Stimulated activated CD4-positive, alpha-beta T cell treated with anti-CD3 and anti-CD28 coated beads, Interleukin-1b, Interleukin-23, amount 100 ng/mL, for 24 hours (primary cell): ENCODE data around the gene AMMECR1.
"Not testable (repeated sequence)": the region's sequence is repeated elsewhere in the genome, so short reads cannot be mapped to it uniquely, and the experiment has no call there.

ENCODE experiments used
- DNase-seq, 4 experiments: peaks; one replicate each; pipeline ENCODE4 v3.0.0-alpha.2; 2020; ENCODE audit warnings: low read depth in 4 of 4, low spot score in 1 of 4

Gene AMMECR1

DNA sequence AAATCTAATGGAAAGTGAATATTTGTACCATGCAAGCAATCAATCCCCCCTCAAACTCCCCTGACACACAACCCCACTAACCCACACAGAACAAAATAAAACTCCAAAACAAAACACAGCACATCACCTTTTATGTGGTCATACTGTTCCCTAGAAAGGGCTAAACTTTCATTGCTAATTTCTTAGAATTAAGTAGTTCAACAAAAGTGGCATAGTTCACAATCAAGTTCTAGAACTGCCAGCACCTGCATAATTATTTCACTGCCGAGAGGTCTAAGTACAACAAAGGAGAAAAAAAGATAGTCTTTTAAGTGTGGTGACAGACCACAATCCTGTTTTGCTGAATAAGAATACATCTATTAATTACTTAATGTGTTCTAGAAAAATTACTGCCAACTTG, 58.8 kb downstream of the AMMECR1 start:
- DNase-seq = no peak

- DNase-seq = no peak
Measured at GRCh38 chrX:110258552-110258951, 59.3 kb downstream of the AMMECR1 start.

DNA sequence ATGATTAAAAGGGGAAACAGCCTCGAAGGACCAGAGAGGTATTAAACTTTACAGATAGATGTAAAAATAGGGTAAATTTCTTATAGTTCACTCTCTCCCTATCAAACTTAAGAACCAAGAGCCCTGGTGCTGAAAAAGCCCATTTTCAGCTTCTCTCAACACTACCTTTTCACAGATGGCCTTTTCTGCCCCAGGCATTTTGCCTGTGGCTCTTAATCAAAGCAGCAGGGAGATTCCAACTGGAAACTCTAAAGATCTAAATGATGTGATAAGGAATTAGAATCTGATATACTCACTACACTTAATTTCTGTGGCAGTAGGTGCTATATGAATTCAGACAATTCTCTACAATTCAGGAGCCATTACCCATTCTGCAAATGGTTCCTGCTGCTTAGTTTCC, 60.0 kb downstream of the AMMECR1 start:
- DNase-seq = no peak

DNA sequence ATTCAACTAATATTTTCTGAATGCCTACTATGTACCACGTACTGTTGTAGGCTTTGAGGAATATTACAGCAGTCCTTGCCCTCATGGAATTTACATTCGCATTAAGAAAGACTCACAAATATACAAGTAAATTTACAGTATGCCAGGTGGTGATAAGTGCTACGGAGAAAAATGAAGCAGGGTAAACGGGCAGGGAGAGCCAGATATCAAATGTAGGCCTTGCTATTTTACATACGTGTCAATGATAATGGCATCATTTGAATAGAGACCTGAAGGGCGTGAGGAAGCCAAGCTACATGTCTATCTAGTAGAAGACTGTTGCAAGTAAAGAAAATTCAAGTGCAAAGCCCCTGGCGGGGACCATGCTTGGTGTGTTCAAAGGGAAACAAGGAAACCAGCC, 65.2 kb downstream of the AMMECR1 start:
- DNase-seq = no peak

- DNase-seq = no peak
Measured at GRCh38 chrX:110251961-110252360, 65.9 kb downstream of the AMMECR1 start.

DNA sequence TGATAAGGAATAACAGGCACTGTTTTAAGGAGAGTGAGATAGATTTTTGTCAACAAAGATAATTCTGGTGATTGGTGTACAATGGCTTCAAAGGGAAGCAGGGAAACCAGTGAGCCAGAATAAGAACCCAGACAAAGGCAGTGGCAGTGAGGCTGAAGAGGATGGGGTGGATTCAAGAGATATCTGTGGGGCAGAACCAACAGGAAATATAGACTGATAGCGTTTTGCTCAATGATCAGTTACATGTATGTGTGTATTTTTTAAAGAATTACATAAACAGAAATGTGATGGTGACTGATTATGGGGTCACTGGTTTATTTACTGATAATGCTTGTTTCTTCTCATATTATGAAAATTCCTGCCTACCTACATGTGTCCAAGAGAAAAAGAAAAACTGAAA, 66.4 kb downstream of the AMMECR1 start:
- no peak for DNase-seq

GRCh38 chrX:110250847-110251246, 67.0 kb downstream of the AMMECR1 start:
- DNase-seq = no peak

DNA sequence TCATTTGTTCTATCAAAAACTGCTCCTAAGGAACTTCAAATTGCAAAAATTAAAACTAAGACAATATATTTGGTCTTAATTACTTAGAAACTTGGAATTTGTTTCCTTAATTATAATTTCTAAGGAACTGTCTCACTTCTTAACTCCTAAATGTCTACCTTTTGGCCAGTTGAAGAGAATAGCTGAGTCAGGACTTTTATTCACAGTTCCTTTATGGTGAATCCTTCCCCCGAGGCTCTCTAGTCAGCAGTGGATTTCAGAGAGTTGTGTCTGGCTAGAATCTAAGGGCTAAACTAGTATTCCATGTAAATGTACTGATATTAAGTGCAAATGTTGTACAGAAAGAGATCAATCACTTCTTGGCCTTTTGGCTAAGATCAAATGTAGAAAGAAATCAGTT, 69.3 kb downstream of the AMMECR1 start:
- no peak for DNase-seq

GRCh38 chrX:110245011-110245410, 72.9 kb downstream of the AMMECR1 start:
- DNase-seq = no peak

- DNase-seq = no peak
Measured at GRCh38 chrX:110242371-110242770, 75.5 kb downstream of the AMMECR1 start.

DNA sequence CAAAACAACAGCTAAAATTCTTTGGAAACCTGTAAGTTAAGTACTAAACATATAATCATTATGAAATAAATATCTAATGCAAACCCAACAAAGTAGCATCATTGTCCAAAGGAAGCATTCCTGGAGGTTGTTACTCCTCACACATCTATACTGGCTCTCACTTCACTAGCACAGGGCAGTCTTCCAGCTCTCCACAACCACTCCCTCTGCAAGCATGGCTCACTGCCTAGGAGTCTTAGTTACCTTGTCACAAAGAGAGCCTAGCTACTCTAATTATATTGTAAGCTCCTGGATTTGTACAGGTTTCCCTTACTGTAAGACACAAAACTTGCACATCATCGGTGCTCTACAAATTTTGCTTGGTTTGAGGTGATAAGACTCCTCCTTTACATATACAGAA, 76.1 kb downstream of the AMMECR1 start:
- DNase-seq = no peak

DNA sequence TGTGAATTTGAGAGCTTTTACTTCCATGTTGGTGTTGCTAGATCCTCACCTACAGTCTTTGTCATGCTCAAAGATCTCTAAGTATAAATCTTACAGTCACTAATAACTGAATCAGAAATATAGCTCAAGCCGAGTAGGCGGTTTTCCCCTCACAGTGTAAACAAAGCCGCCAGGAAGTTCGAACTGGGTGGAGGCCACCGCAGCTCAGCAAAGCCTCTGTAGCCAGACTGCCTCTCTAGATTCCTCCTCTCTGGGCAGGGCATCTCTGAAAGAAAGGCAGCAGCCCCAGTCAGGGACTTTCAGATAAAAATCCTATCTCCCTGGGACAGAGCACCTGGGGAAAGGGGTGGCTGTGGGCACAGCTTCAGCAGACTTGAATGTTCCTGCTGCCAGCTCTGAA, 79.6 kb downstream of the AMMECR1 start:
- DNase-seq = not testable (repeated sequence)

DNA sequence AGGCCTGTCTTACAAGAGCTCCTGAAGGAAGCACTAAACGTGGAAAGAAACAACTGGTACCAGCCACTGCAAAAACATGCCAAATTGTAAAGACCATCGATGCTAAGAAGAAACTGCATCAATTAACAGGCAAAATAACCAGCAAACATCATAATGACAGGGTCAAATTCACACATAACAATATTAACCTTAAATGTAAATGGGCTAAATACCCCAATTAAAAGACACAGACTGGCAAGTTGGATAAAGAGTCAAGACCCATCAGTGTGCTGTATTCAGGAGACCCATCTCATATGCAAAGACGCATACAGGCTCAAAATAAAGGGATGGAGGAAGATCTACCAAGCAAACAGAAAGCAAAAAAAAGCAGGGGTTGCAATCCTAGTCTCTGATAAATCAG, 86.4 kb downstream of the AMMECR1 start:
- DNase-seq = not testable (repeated sequence)

DNA sequence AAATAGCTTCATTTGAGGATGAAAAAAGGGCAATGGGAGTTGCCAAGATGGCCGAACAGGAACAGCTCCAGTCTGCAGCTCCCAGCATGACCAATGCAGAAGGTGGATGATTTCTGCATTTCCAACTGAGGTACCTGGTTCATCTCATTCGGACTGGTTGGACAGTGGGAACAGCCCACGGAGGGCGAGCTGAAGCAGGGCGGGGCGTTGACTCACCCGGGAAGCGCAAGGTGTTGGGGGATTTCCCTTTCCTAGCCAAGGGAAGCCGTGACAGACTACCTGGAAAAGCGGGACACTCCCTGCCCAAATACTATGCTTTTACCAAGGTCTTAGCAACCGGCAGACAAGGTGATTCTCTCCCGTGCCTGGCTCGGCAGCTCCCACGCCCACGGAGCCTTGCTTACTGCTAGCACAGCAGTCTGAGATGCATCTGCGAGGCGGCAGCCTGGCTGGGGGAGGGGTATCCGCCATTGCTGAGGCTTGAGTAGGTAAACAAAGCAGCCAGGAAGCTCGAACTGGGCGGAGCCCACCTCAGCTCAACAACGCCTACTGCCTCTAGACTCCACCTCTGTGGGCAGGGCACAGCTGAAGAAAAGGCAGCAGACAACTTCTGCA, 88.3 kb downstream of the AMMECR1 start:
- peak; percentile 5 to 49 (median 38) for DNase-seq

DNA sequence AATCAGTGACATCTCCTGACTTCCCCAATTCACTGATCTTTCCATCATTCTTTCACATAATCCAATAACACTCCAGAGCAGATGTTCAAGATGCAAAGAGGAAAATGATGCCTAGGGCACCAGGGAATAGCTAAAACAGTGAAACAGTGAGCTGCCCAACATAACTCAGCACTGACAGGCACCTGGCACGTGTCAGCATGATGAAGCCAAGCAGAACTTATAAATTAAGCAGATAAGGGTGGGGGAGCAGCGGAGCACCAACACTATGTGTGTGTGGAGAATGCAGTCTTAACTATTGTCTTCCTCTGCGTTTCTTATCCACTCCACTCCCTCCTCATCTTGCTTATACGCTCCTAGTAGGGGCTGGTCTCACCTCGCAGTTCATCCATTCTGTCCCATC, 89.4 kb downstream of the AMMECR1 start:
- DNase-seq = no peak

GRCh38 chrX:110226931-110227330, 91.0 kb downstream of the AMMECR1 start:
- no peak for DNase-seq

- no peak for DNase-seq
Measured at GRCh38 chrX:110224926-110225617, 92.8 kb downstream of the AMMECR1 start.

DNA sequence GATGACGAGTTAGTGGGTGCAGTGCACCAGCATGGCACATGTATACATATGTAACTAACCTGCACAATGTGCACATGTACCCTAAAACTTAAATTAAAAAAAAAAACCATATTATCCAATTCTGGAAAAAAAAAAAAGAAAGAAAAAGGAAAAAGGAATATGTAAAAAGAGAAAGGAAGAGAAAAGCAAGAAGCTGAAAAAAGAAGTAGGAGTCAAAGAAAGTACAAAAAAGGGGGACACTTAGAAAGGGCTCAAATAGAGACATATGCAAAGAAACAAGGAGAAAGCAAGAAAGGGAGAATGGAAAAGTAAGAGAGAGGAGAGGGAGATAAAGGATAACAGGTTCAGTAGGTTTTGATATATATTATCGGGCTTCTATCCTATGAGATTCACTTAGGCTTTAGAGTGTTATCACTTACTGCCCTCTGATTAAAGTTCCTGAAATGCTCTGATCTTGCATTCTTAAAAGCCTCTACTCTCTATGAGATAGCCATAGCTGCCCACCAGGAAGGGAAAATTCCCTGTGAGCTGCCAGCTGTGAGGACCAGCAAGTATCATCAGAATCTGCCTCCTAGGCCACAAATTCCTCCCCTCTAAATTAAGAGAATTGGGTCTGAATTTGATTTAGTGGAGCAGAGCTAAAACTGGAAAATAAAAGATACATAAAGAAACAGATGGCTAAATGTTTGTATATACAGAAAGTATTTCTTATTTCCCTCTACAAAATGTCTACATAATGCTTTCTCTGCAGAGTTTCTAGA, 95.2 kb downstream of the AMMECR1 start:
- DNase-seq = no peak

DNA sequence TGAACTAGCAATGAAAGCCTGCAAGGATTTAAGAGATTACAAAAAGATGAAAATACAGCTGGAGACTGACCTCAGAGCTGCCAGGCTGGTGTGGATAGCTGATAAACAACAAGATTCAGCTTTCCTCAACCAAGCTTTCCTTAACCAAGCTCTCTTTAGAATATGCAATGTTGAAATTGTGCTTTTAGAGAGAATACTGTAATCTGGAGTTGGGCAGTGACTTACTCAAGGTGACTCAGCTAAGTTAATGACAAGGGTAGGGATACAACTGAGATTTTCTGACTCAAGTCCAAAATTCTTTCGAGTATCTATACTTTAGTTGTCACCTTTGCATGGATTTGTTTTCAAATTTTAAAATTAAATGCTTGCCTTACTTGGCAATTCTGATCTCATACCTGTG, 98.0 kb downstream of the AMMECR1 start:
- DNase-seq = no peak

GRCh38 chrX:110218591-110218990, 99.3 kb downstream of the AMMECR1 start:
- DNase-seq = no peak

DNA sequence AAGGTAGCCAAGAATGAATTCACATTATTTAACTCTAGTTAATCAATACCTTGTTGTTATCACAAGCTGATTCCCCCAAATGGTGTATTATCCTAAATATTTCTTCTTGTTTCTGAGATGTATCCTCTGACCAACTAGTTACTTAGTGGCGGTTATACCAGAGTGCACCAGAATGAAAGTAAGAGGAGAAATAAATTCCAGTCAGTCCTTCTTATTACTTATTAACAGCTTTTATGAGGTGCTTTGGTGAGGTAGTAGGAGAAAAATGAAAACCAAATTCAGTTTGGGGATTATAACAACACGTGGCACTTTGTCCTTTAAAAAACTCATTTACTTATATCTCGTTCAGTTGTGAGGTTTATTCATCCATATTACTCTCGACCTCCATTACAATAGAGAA, 101.9 kb downstream of the AMMECR1 start:
- no peak for DNase-seq

- DNase-seq = no peak
Measured at GRCh38 chrX:110215411-110215810, 102.5 kb downstream of the AMMECR1 start.
